HG02970 (cell line): Measurements from ENCODE around the gene SEMA4G.

Experiments
- ATAC-seq: cut with Tn5 transposase; IDR thresholded peaks from one replicate; pipeline ENCODE4 v1.9.1; 2021; ENCODE audit warnings: mild to moderate bottlenecking, moderate library complexity, moderate number of reproducible peaks; ENCODE audit not compliant: unreplicated experiment, low FRiP score

Gene SEMA4G

DNA sequence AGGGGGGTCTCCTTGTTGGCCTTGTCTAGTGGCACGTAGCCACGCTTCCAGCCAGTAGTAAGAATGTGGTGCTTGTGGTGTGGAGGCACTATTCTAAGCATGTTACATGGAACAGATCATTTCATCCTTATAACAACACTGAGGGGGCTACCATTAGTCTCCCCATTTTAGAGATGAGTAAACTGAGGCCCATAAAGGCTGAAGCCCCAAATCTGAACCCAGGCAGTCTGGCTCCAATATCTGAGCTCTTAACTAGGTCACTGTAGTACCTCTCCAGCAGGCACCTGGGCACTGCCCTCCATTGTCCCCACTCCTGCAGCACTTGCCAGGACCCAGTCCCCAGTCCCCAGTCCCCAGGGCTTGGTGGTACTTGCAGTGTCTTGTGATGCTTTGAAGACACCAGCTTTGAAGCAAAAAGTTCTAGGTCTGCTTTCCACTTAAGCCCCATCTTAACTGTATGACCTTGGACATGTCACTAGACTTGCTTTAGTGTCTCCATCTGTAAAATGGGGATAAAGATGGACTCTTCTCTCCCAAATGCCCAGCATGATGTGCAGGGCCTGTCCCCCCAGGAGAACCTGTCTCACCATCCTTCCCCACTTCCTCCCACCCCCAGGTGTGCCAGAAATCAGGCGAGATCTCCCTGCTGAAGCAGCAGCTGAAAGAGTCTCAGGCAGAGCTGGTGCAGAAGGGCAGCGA is 36.7 kb downstream of the SEMA4G start:
- ATAC-seq: no peak

DNA sequence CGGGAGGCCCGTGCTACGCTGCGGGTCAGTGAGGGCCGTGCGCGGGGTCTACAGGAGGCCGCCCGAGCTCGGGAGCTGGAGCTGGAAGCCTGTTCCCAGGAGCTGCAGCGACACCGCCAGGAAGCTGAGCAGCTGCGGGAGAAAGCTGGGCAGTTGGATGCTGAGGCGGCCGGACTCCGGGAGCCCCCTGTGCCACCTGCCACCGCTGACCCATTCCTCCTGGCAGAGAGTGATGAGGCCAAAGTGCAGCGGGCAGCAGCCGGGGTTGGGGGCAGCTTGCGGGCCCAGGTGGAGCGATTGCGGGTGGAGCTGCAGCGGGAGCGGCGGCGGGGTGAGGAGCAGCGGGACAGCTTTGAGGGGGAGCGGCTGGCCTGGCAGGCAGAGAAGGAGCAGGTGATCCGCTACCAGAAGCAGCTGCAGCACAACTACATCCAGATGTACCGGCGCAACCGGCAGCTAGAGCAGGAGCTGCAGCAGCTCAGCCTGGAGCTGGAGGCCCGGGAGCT is 37.3 kb downstream of the SEMA4G start:
- no peak for ATAC-seq

- no peak for ATAC-seq
Measured at GRCh38 chr10:101007099-101007711, 37.9 kb downstream of the SEMA4G start.

DNA sequence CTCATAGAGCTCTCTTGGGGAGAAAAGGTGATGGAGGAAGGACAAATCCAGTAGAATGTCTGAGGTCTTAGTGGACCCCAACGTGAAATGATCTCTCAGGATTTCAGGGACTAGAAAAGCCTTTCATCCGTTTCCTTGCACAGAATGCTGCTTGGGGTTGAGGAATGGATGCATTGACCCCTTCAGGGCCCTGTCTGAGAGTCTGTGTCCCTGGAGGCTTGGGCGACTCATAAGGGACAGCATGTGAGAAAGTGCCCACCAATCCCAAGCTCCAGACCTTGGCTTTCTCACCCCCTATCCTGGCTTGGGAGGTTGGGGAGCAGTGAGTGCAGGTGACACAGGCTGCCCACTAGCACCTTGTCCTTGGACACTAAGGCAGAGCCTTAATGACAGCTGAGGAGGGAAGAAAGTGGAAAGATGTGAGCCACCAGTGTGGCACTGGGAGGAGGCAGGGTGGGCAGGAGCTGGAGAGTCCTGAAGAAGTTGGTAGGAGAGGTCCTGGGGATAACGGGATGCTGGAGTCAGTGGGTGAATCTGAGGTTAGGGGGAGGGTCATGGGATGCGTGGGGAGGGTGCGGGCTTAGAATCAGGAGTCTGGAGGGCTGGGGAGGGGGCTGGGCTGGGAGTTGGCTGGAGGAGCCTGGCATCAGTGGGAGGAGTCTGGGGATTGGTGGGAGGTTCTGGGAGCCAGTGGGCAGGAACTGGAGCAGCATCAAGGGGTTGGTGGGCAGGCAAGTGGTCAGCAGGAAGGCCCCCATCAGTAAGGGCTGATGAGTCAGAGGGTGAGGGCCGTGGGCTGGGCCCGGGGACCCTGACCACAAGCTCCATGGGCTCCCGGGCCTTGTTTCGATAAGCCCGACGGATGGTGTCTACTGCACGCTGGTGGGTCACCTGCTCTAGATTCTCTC is 38.9 kb downstream of the SEMA4G start:
- ATAC-seq: no peak

- no peak for ATAC-seq
Measured at GRCh38 chr10:101008823-101009423, 39.6 kb downstream of the SEMA4G start.

DNA sequence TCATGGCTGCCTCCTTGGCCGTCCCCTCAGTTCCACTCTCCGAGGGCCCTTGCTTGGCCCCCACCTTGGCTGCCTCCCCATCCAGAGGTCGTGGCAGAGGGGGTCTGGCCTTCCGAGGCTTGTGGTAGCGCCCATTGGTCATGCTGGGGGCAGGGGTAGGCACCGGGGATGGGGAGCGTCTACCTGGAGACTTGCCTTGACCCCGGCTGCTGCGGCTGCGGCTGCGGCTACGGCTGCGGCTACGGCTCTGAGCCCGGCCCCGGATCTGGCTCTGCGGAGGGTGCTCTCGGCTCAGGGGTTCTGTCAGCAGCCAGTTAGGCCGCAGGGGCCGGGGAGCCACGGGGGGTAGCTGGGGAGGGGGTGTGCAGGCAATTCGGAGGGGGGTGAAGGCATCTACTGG is 41.0 kb downstream of the SEMA4G start:
- no peak for ATAC-seq

DNA sequence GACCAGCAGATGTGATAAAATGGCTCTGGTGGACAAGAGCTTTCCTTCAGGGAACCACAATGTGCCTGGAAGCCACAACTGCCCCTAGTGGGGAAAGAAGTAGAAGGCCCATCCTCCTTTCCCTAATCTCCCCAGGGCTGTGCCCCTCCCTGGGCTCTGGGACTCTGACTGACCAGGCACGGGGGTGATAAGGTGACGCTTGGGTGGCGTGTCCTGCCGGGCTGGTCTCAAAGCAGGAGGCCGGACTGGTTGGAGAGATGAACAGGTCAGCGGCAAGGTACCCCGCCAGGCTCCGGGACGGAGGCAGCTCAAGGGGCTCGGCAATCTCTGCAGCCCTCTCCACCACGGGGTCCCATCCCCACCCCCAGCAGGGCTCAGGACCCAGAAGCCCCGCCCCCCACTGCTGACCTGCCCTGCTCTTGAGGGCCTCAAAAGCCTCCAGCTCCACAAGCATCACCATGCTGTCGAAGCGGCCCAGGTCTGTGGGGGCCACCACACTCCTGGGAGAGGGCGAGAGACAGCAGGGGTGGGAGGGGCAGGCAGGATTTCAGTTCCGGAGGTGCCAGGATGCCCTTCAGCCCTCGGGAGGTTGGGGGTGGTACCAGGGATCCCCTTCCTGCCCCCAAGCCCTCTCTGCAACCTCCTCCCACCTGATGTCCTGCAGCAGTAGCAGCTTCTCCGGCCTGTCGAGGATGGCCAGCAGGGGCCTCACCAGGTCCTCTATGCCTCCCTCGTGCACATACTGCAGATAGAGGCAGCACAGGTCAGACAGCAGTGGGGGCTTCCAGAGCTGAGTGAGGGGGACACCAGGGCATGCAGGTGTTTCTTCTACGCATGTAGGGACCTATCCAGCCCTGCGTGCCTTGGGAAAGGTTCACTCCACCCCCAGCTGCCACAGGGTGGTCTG is 42.5 kb downstream of the SEMA4G start:
- no peak for ATAC-seq

- ATAC-seq: peak; percentile 56
Measured at GRCh38 chr10:101012525-101013364, 43.4 kb downstream of the SEMA4G start.

DNA sequence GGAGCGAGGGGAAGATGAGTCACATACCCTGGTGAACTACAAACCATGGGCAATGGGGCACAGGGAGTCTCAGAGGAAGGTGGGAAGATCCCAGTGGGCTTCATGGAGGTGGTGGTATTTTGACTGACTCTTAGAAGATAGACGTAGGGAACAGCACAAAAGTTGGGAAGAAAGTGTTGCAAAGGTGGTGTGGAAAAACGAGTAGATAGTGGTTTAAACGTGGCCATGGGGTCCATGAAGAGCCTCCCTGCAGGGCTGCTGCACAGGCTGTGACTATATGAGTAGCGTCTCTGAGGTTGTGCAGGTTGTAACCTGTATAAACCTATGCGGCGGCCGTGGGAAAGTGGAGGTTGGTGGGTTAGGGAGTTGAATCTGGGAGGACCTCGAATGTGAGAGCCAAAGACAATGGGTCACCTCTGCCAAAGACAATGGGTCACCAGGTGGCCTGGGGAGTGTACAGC is 44.1 kb downstream of the SEMA4G start:
- no peak for ATAC-seq

DNA sequence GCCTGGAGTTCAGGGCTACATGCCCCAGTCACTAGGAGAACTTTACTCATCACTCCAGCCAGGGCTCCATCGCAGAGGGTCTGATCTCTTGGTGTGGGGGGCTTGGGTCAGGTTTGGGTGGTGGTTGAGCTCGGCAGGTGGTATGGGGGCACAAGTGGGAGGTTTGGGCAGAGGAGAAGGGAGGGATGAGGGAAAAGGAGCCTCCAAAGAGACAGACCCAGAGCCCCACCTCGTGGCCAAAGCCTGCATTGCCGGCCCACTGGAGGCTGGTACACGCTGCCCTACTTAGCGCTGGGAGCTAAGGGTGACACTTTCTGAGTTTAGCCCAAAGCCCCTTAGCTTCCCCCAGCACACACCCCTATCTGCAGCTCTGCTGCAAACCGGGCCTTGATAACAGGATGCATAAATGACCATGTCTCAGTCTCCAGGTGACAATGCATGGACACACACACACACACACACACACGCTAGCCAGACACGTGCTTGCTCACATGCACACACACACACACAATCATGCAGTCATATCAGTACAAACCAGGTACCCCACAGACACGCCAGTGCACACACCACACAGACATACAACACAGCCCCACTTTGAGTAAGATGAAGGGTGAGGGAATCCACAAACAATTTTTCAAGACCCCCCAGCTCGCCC is 45.1 kb downstream of the SEMA4G start:
- no peak for ATAC-seq

GRCh38 chr10:101014966-101015581 is 45.8 kb downstream of the SEMA4G start:
- no peak for ATAC-seq

- ATAC-seq: no peak
Measured at GRCh38 chr10:101015582-101015973, 46.3 kb downstream of the SEMA4G start.

- ATAC-seq: no peak
Measured at GRCh38 chr10:101016814-101017213, 47.5 kb downstream of the SEMA4G start.

DNA sequence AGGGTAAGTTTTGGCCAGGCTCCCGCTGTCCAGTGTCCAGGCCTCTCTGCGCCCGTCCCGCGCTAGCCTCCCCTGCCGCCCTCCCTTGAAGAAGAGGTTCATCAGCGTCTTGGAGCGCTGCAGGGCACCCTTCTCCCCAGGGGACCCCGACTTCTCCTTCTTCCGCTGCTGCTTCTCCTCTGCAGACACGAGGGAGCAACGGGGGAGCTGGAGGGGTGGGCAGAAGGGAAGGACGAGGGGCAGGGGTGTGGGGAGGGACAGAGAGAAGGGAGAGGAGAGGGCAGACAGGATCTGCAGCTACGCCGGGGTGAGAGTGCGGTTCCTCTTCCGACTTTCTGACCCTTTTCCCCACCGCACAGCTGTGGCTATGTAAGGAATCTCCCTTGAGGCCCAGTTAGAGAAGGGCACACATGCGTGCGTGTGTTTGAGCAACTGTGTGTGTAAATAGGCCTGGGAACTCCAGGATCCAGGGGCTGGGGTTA is 48.9 kb downstream of the SEMA4G start:
- ATAC-seq: no peak

DNA sequence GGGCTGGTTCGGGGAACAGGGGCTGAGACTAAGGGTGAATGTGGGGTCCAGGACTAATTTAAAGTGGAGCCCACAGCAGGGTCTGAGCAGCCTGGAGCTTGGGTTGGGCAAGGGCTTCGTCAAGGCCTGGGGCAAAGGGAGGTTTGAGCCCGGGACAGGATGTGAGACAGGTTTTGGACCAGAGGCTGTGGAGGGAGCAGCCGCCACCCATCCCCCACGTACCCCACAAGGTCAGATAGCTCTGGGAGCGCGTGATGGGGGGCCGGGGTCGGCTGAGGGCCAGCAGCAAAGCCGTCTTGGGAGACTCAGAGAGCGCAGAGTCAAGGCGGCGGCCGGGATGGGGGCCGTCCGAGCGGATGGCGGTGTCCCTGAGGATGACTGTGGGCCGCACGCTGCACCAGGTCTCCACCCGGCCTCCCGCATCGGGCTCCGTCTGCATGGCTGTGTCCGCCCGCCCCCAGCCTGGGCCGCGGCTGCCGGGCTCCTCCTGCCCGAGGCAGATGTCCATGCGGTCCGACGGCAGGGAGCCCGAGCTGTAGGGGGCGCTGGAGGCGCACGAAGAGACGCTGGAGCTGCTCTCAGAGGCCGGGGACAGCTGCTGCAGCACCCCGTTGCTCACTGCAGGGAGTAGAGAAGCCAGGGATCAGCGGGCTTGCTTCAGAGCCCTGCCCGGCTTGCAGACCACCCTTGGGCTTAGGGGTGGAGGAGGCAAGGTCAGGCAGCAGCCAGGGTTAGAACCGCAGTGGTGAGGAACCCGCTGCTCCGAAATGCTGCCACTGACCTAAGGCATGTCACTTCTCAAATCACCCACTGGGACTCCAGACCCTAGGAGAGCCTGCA is 49.5 kb downstream of the SEMA4G start:
- ATAC-seq: no peak
